Thoracic aorta (tissue), 2 donors: ENCODE measurements around the gene PRPSAP1. TPM values are rescaled to one million over a fixed set of nuclear protein-coding genes. Genes with fewer than 3 reads are reported as not detected.

ENCODE experiments used
- ATAC-seq: fragments of 150-250 bp; one replicate; pipeline ENCODE4 v1.8.0; 2017; ENCODE audit warnings: low read depth; ENCODE audit not compliant: insufficient number of reproducible peaks, low FRiP score
- DNase-seq: peaks from one replicate; pipeline ENCODE4 v3.0.0-alpha.2; 2020; ENCODE audit warnings: low spot score
- H3K27ac ChIP-seq, 2 donors: fragments of 200-600 bp; sonication (generic); 1 replicate in 1 of 2; 2 replicates in 1 of 2; pipeline ENCODE4 v1.5.1; 2016; ENCODE audit warnings: mild to moderate bottlenecking in 2 of 2, moderate library complexity in 2 of 2
- H3K27me3 ChIP-seq: fragments of 200-600 bp; sonication (generic); replicated peaks from 2 replicates; pipeline ENCODE4 v1.6.0; 2016; ENCODE audit warnings: mild to moderate bottlenecking; ENCODE audit not compliant: insufficient read depth
- H3K36me3 ChIP-seq: fragments of 200-600 bp; sonication (generic); one replicate; pipeline ENCODE4 v1.5.1; 2016
- H3K4me1 ChIP-seq, 2 donors: fragments of 200-600 bp; sonication (generic); 1 replicate in 1 of 2; 2 replicates in 1 of 2; pipeline versions ENCODE4 v1.5.1 to v1.6.0; 2016; ENCODE audit warnings: low read depth in 2 of 2, mild to moderate bottlenecking in 1 of 2; ENCODE audit not compliant: control insufficient read depth in 1 of 2
- H3K4me3 ChIP-seq: fragments of 200-600 bp; sonication (generic); 2 replicates; pipeline ENCODE4 v1.5.1; 2016; ENCODE audit warnings: mild to moderate bottlenecking
- H3K9me3 ChIP-seq: fragments of 200-600 bp; sonication (generic); 2 replicates; pipeline ENCODE4 v1.5.1; 2016
- total RNA-seq, 2 donors: library from RNA; depleted of rRNA; stranded (reverse); fragments of >200 nt; gene quantifications; one replicate each; pipeline versions ENCODE4 v1.1.0 to v1.2.3, GENCODE V29; 2016
- TF ChIP-seq, protein P1 (sequence below): fragments of 200-600 bp; sonication (generic); IDR thresholded peaks from one replicate; pipeline ENCODE4 v1.5.1; 2019; ENCODE audit warnings: antibody characterized with exemption

PRPSAP1 gene
- total RNA-seq, 2 donors from 2014 or later: 57.8 to 83.9 TPM

DNA sequence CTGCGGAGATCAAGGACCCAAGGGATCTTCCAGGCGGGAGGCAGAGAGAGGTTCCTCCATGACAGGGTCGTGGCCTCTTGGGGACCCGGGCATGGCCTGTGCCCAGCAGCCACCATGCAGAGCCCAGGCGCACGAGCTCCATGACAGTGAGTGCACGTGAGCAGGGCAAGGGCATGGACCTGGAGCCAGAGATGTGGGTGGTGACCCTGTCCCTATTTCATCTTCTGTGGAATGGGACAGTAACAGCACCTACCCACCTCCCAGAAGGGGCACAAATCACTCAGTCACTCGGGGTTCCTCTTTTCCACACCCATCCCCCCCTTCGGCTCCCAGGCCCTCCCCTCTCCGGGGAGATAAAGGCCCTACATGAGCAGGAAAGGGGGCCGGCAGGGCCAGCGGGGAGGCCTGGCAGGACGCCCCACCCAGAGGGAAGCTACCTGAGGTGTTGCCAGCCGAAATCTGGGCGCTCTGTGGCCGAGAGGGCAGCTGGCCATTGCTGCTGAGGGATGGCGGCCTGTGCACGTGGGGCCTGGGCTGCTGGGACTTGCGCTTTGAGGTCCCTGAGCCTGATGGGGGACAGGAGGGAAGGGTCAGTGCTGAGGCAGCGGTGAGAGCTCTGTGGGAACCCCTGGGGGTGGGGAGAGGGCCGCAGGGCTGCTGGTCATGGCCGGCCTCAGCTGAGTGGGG lies 78.2 kb downstream of the PRPSAP1 start:
- DNase-seq: no peak
- no peak overlapping the region for H3K4me3 ChIP-seq
- H3K27ac ChIP-seq: no peak overlapping the region
- H3K27me3 ChIP-seq: no peaks in the 10 kb centered on the region
- no peak for ATAC-seq
- H3K9me3 ChIP-seq: no peaks in the 10 kb centered on the region
- H3K36me3 ChIP-seq: no peaks in the 10 kb centered on the region
- TF ChIP-seq, protein P1, sequence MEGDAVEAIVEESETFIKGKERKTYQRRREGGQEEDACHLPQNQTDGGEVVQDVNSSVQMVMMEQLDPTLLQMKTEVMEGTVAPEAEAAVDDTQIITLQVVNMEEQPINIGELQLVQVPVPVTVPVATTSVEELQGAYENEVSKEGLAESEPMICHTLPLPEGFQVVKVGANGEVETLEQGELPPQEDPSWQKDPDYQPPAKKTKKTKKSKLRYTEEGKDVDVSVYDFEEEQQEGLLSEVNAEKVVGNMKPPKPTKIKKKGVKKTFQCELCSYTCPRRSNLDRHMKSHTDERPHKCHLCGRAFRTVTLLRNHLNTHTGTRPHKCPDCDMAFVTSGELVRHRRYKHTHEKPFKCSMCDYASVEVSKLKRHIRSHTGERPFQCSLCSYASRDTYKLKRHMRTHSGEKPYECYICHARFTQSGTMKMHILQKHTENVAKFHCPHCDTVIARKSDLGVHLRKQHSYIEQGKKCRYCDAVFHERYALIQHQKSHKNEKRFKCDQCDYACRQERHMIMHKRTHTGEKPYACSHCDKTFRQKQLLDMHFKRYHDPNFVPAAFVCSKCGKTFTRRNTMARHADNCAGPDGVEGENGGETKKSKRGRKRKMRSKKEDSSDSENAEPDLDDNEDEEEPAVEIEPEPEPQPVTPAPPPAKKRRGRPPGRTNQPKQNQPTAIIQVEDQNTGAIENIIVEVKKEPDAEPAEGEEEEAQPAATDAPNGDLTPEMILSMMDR: no peak
- H3K4me1 ChIP-seq: peaks cover 12 to 15% of the 10 kb centered on the region in 2 donors

DNA sequence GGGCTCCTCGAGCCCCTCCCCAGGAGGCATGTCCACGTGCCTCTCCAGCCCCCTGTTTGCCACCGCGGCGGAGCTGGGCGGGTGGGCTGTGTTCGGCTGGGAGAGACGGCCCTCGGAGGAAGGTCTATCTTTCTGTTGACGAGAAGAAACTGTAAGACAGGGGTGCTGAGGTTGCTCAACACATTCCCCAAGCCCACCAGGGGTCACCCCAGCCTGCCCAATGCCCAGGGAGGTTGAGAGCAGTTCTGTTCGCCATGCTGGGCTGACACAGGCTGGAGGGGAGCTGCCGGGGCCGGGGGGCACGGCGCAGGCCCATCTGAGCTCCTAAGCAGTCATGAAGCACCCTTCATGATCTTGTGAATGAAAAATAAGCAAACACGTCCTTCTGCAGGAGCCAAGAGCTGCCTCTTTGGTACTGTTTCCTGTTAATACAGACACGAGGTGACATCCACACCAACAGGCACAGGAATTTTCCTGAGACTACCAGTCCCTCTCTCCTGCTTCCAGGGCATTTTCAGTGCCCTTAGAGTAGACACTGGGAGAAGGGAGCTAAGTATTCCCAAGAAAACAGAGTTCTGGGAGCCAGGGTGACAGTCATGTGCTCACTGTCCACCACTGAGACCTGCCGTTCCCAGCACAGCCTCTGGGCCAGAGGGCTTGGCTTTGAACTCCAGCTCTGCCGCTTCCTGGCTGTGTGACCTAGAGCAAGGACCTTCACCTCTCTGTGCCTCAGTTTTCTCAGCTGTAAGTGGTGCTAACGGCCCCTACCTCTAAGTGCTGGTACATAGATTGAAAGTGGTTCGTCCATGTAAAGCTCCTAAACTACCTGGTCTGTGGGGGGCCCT lies 79.4 kb downstream of the PRPSAP1 start:
- ATAC-seq (no peak), DNase-seq (no peak)
- peaks cover 4% of the 10 kb centered on the region for H3K36me3 ChIP-seq
- no peaks in the 10 kb centered on the region for H3K27me3 ChIP-seq
- no peaks in the 10 kb centered on the region for H3K9me3 ChIP-seq
- H3K27ac ChIP-seq: no peak overlapping the region
- TF ChIP-seq, protein P1: no peak
- H3K4me1 ChIP-seq: peaks cover 12 to 18% of the 10 kb centered on the region in 2 donors
- no peak overlapping the region for H3K4me3 ChIP-seq

DNA sequence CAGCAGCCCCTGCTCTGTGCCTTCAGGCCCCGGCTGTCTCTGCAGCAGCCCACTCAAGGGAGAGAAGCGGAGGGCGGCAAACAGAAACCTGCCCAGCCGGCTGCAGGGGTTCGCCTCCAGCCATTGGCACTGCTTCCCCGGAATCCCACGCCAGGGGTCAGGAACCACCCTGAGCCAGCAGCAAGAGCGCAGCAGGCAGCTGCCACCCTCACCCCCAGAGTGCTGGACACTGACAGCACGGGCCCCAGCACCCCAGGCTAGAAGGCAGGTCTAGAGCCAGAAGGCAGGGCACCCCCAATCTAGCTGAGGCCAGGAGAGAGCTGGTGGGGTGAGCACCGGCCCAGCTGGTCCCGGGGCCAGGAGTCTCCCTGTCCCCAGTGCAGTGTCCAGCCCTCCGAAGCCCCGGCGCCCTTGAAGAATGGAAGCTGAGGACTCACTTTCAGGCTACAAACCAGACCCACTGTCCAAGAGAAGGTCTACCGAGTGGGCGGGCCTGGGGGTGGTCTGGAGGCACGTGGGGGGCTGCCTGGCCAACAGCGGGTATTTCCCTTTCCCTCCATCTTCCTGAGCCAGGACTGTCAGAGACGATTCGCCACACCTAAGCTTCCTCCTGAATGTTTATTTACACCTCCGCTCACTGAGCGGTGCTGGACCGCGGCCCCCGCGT lies 80.1 kb downstream of the PRPSAP1 start:
- DNase-seq (no peak), ATAC-seq (no peak)
- H3K27ac ChIP-seq: no peak overlapping the region
- no peaks in the 10 kb centered on the region for H3K9me3 ChIP-seq
- TF ChIP-seq, protein P1: no peak
- peaks cover 4% of the 10 kb centered on the region for H3K36me3 ChIP-seq
- H3K4me3 ChIP-seq: no peak overlapping the region
- no peaks in the 10 kb centered on the region for H3K27me3 ChIP-seq
- H3K4me1 ChIP-seq: peaks cover 19 to 23% of the 10 kb centered on the region in 2 donors

DNA sequence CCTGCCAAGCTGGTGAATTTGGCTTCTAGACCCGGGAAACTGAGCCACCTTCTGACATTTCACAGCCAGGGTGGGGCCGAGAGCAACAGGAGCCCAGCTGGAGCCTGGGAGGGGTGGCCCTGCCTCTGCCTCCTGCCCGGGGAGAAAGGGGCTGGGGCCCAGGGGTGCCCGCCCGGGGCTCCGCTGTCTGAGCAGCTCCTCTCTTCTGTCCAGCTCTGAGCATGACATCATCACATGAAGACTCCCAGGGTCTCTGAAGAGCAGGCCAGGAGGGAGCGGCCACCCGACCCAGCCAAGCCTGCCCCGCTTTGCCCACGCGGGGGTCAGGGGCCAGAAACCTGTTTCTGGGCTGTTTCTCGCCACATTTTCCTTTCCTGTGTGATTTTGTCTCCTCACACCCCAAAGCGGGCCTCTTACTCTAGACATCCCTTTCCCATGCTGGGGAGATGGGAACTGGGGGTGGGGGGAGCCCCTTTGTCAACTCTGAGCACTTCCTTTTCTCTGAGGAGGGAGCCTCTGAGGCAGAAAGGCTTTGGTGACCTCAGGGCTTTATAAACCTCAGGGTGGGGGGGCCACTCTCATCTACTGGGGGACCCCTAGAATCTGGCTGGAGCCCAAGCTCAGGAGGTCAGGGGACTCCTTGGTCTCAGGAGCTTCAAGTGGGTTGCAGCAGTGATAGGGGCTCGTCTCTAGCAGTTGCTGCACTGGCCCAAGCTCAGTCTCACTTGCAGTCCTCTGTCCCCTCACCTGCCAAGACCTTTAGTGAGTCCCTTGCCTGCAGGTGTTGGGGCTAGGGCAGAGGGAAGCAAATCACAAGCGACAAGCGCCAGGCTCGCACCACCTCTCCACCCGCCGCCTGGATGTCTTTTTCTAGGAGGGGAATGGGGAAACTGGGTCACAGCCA lies 80.9 kb downstream of the PRPSAP1 start:
- Histone ChIP-seq H3K4me1 (peaks cover 24 to 31% of the 10 kb centered on the region in 2 donors), H3K36me3 (peaks cover 4% of the 10 kb centered on the region), H3K27ac (peak overlapping the region; percentile 16 to 34), H3K27me3 (no peaks in the 10 kb centered on the region), H3K9me3 (no peaks in the 10 kb centered on the region), H3K4me3 (peak overlapping the region; percentile 60)
- TF ChIP-seq, protein P1: no peak
- no peak for DNase-seq
- no peak for ATAC-seq
